ENCODE data around the gene CDS2.
A peak's percentile ranks its signal among the peaks of the same experiment; 100 is the strongest.

CDS2 gene

GRCh38 chr20:5119435-5120184 is 7.2 kb upstream of the CDS2 start, which contains the start of gene PCNA:
Gene PCNA, minus strand, starts transcription at chr20:5119958. Its CDS starts 160 bp downstream, at chr20:5119798.
- peak; percentile 93 for DNase-seq (ENCODE audit: low read depth)

GRCh38 chr20:5120185-5120476 is 6.7 kb upstream of the CDS2 start:
- DNase-seq (ENCODE audit: low read depth) = no peak

- DNase-seq (ENCODE audit: low read depth) = peak; percentile 70
These were observed 3.9 kb upstream of the CDS2 start for GRCh38 chr20:5122873-5123260.

GRCh38 chr20:5127204-5127858 is 523 bp downstream of the CDS2 start:
- peak; percentile 56 for DNase-seq (ENCODE audit: low read depth)

- DNase-seq (ENCODE audit: low read depth) = no peak
These were observed 1.1 kb downstream of the CDS2 start for GRCh38 chr20:5127859-5128424.

- DNase-seq (ENCODE audit: low read depth) = no peak
These were observed 2.1 kb downstream of the CDS2 start for GRCh38 chr20:5128886-5129285.

GRCh38 chr20:5131502-5131901 is 4.7 kb downstream of the CDS2 start:
- no peak for DNase-seq (ENCODE audit: low read depth)

GRCh38 chr20:5133998-5134397 is 7.2 kb downstream of the CDS2 start:
- no peak for DNase-seq (ENCODE audit: low read depth)

- DNase-seq (ENCODE audit: low read depth) = no peak
These were observed 8.7 kb downstream of the CDS2 start for GRCh38 chr20:5135363-5136012.

- no peak for DNase-seq (ENCODE audit: low read depth)
These were observed 9.3 kb downstream of the CDS2 start for GRCh38 chr20:5136096-5136495.

- DNase-seq (ENCODE audit: low read depth) = no peak
These were observed 13.4 kb downstream of the CDS2 start for GRCh38 chr20:5140195-5140594.

- no peak for DNase-seq (ENCODE audit: low read depth)
These were observed 14.8 kb downstream of the CDS2 start for GRCh38 chr20:5141615-5142014.

- no peak for DNase-seq (ENCODE audit: low read depth)
These were observed 17.0 kb downstream of the CDS2 start for GRCh38 chr20:5143851-5144250.

GRCh38 chr20:5145365-5146098 is 18.7 kb downstream of the CDS2 start:
- DNase-seq (ENCODE audit: low read depth) = no peak

- no peak for DNase-seq (ENCODE audit: low read depth)
These were observed 19.4 kb downstream of the CDS2 start for GRCh38 chr20:5146099-5146668.

GRCh38 chr20:5146871-5147592 is 20.2 kb downstream of the CDS2 start:
- no peak for DNase-seq (ENCODE audit: low read depth)

GRCh38 chr20:5148581-5148980 is 21.8 kb downstream of the CDS2 start:
- DNase-seq (ENCODE audit: low read depth) = no peak

GRCh38 chr20:5149892-5150225 is 23.1 kb downstream of the CDS2 start:
- DNase-seq (ENCODE audit: low read depth) = no peak

GRCh38 chr20:5150226-5151076 is 23.6 kb downstream of the CDS2 start:
- DNase-seq (ENCODE audit: low read depth) = peak; percentile 38

GRCh38 chr20:5153152-5153467 is 26.3 kb downstream of the CDS2 start:
- DNase-seq (ENCODE audit: low read depth) = no peak

Data from amniotic epithelial cell (primary cell).